HG03095 (cell line): Measurements from ENCODE around the gene CHMP4B.

Source experiments
- ATAC-seq: cut with Tn5 transposase; IDR thresholded peaks from one replicate; pipeline ENCODE4 v1.9.1; 2021; ENCODE audit warnings: moderate library complexity; ENCODE audit not compliant: unreplicated experiment

CHMP4B gene

GRCh38 chr20:33890557-33890956 lies 79.4 kb downstream of the CHMP4B start:
- ATAC-seq = no peak

DNA sequence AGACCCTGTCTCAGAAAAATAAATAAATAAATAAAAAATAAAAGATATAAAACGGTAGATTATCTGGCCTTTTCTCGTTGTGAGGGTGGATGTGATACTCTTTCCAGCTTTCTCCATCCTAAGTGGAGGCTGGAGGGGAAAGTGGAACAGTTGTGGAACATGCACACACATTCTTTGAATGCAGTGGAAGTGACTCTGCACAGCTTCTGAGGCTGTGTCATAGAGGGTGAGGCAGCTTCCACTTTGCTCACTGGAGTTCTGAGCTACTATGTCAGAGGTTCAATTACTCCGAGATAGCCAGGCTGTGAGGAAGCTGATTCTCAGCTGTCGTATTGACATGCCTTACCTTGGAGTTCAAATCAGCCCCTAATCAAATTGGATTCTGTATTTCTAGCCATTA lies 82.2 kb downstream of the CHMP4B start:
- ATAC-seq = no peak

- ATAC-seq = no peak
These were observed 83.7 kb downstream of the CHMP4B start for GRCh38 chr20:33894798-33895197.

DNA sequence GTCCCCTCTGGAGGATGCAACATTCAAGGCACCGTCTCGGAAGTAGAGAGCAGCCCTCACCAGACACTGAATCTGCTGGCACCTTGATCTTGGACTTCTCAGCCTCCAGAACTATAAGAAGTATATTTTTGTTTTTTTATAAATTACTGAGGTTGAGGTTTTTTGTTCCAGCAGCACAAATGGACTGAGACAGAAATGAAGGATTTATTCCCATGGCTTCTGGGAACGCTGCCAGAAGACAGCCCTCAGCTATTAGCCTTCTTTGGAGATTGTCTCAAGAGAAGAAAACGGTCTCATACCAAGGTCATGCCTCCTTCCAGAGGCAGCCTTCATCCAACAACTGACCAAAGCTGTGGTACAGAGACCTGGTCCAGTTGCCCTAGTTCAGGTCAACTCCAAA lies 85.4 kb downstream of the CHMP4B start:
- ATAC-seq = no peak

DNA sequence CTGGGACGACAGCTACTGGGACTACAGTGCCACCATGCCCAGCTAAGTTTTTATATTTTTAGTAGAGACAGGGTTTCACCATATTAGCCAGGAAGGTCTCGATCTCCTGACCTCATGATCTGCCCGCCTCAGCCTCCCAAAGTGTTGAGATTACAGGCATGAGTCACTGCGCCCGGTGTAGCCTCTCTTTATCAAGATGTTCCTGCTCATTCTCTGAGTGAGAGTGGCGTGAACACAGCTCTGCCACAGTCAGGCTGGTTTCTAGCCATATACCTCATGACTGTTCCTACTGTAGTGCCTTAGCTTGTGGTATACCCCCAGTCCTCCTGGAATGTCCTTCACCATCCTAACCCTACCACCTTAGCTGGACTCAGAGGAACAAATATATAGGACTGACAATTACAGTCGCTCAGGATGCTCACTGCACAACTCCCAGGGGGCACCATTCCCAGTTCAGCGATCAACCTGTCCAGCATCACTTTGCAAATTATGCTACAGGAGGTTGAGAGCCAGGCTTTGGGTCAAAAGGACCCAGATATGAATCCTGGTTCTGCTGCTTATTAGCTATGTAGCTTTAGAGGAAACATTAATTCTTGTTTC lies 86.3 kb downstream of the CHMP4B start:
- no peak for ATAC-seq

DNA sequence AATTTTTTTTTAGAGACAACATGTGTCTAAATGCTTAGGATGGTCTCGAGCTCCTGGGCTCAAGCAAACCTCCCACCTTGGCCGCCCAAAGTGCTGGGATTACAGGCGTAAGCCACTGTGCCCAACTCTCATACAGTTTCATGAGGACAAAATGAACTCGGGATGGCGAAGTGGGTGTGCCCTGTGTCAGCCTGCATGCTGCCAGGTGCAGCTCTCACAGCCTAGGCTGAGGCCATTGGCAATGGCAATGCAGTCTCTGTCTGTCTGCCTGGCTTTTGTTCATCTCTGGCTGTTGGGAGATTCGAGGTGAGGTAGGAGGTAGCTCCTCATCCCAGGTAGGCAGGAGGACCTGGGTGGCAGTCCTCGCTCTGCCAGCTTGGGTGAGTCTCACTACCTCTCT lies 88.0 kb downstream of the CHMP4B start:
- no peak for ATAC-seq

- ATAC-seq = no peak
These were observed 89.5 kb downstream of the CHMP4B start for GRCh38 chr20:33900521-33901131.

DNA sequence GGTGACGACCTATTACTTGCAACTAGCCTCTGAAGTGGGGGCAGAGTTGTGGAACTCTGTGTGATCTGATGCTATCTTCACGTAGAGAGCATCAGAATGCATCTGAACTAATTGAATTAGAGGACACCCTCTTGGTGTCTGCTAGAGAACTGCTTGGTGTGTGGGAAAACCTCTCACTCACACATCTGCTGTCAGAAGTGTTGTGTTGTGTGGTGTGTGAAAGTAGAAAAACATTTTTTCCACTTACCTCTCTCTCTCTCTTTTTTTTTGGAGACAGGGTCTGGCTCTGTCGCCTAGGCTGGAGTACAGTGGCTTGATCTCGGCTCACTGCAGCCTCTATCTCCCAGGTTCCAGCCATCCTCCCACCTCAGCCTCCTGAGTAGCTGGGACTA lies 90.0 kb downstream of the CHMP4B start:
- ATAC-seq = no peak

GRCh38 chr20:33902011-33902410 lies 90.9 kb downstream of the CHMP4B start:
- no peak for ATAC-seq
